SK-N-SH (cell line): ENCODE measurements around the gene MRPL49. TPM values are rescaled to one million over a fixed set of nuclear protein-coding genes. Genes with fewer than 3 reads are reported as not detected.

Experiments
- CTCF ChIA-PET: fragments of 300-600, 350-600 bp; formaldehyde crosslinking; extraction: SDS; loops from one replicate; lab custom pipeline; 2021; lab: Yijun Ruan, JAX
- POLR2A ChIA-PET: fragments of 350-600 bp; sonication (Branson Sonifier 250); formaldehyde crosslinking; extraction: SDS; loops from one replicate; lab custom pipeline; 2020; ENCODE audit warnings: antibody characterized with exemption, inconsistent platforms; lab: Yijun Ruan, JAX
- DNase-seq: peaks from one replicate; pipeline ENCODE4 v3.0.0; 2012
- H2AFZ ChIP-seq: fragments of 200-600 bp; sonication (generic); 2 replicates; pipeline ENCODE4 v1.8.1; 2016; ENCODE audit warnings: antibody characterized with exemption, mild to moderate bottlenecking, low read depth
- H3F3A ChIP-seq: fragments of 200-600 bp; sonication (generic); replicated peaks from 2 replicates; pipeline ENCODE3; 2016; ENCODE audit warnings: antibody characterized with exemption, mild to moderate bottlenecking; ENCODE audit not compliant: insufficient read depth
- H3K27ac ChIP-seq, 2 experiments: fragments of 200-500 bp in 1 of 2; fragments of 200-600 bp in 1 of 2; sonication (Bioruptor generic) in 1 of 2; sonication (generic), shearing (Covaris generic) in 1 of 2; 2 replicates each; pipeline versions ENCODE4 v1.5.1 to v1.6.1; 2014 to 2016; ENCODE audit warnings: low read depth in 2 of 2, inconsistent platforms in 1 of 2, low read length in 1 of 2, mild to moderate bottlenecking in 1 of 2, mixed read lengths in 1 of 2
- H3K27me3 ChIP-seq: fragments of 200-600 bp; sonication (generic), shearing (Covaris generic); 2 replicates; pipeline ENCODE4 v1.6.1; 2016; ENCODE audit warnings: mixed run types; ENCODE audit not compliant: insufficient read depth
- H3K36me3 ChIP-seq, 2 experiments: fragments of 200-500 bp in 1 of 2; fragments of 200-600 bp in 1 of 2; sonication (Bioruptor generic) in 1 of 2; sonication (generic) in 1 of 2; replicated peaks in 1 of 2; 2 replicates each; pipeline versions ENCODE3 to v1.5.1; 2014 to 2016; ENCODE audit warnings: low read length in 1 of 2, mild to moderate bottlenecking in 1 of 2; ENCODE audit not compliant: insufficient read depth in 2 of 2, control insufficient read depth in 1 of 2
- H3K4me1 ChIP-seq, 2 experiments: fragments of 200-500 bp in 1 of 2; fragments of 200-600 bp in 1 of 2; sonication (Bioruptor generic) in 1 of 2; sonication (generic), shearing (Covaris generic) in 1 of 2; 2 replicates each; pipeline versions ENCODE4 v1.5.1 to v1.6.1; 2014 to 2016; ENCODE audit warnings: low read depth in 1 of 2, low read length in 1 of 2, mixed run types in 1 of 2; ENCODE audit not compliant: insufficient read depth in 2 of 2, control insufficient read depth in 1 of 2
- H3K4me2 ChIP-seq: fragments of 200-600 bp; sonication (generic), shearing (Covaris generic); 2 replicates; pipeline ENCODE4 v1.6.1; 2017; ENCODE audit warnings: mixed run types
- H3K4me3 ChIP-seq, 2 experiments: fragments of 200-500 bp in 1 of 2; fragments of 200-600 bp in 1 of 2; sonication (Bioruptor generic) in 1 of 2; sonication (generic), shearing (Covaris generic) in 1 of 2; 2 replicates each; pipeline versions ENCODE4 v1.5.1 to v1.8.1; 2014 to 2016; ENCODE audit warnings: low read depth in 2 of 2, inconsistent platforms in 1 of 2, low read length in 1 of 2, mild to moderate bottlenecking in 1 of 2, mixed read lengths in 1 of 2, moderate library complexity in 1 of 2
- H3K79me2 ChIP-seq: fragments of 200-600 bp; sonication (generic); 2 replicates; pipeline ENCODE4 v1.8.1; 2017; ENCODE audit warnings: mild to moderate bottlenecking; ENCODE audit not compliant: insufficient read depth
- H3K9ac ChIP-seq: fragments of 200-600 bp; sonication (generic); 2 replicates; pipeline ENCODE4 v1.6.1; 2017; ENCODE audit warnings: mixed run types
- H3K9me2 ChIP-seq: fragments of 200-600 bp; sonication (generic); 2 replicates; pipeline ENCODE4 v1.6.1; 2017; ENCODE audit warnings: mixed run types
- H3K9me3 ChIP-seq: fragments of 200-600 bp; sonication (generic); 2 replicates; pipeline ENCODE4 v1.6.1; 2017; ENCODE audit warnings: mixed run types, mild to moderate bottlenecking, moderate library complexity
- H4K20me1 ChIP-seq: fragments of 200-600 bp; sonication (generic); 2 replicates; pipeline ENCODE4 v1.6.1; 2017; ENCODE audit warnings: mild to moderate bottlenecking, mixed run types; ENCODE audit not compliant: insufficient read depth
- CHD2 ChIP-seq: fragments of 150-350 bp; IDR thresholded peaks from 2 replicates; pipeline ENCODE4 v1.6.1; 2018; ENCODE audit warnings: low read length; ENCODE audit not compliant: partially characterized antibody
- EP300 ChIP-seq, 2 experiments: IDR thresholded peaks; 2 replicates each; pipeline versions ENCODE4 v1.4.0 to v1.6.1; 2012; ENCODE audit warnings: borderline replicate concordance in 1 of 2, low read depth in 1 of 2, low read length in 1 of 2
- EZH2phosphoT487 ChIP-seq: fragments of 200-600 bp; sonication (generic); IDR thresholded peaks from 2 replicates; pipeline ENCODE4 v1.6.1; 2017; ENCODE audit warnings: low read depth, mixed run types, mild to moderate bottlenecking, antibody characterized with exemption, moderate library complexity, borderline replicate concordance
- FOSL2 ChIP-seq: IDR thresholded peaks from 2 replicates; pipeline ENCODE4 v1.4.0; 2012; ENCODE audit warnings: low read depth, mild to moderate bottlenecking, moderate library complexity, borderline replicate concordance
- FOXM1 ChIP-seq: IDR thresholded peaks from 2 replicates; pipeline ENCODE4 v1.4.0; 2012; ENCODE audit warnings: low read depth, mild to moderate bottlenecking
- MEF2A ChIP-seq: IDR thresholded peaks from 2 replicates; pipeline ENCODE4 v1.4.0; 2012; ENCODE audit warnings: low read depth, borderline replicate concordance
- MXI1 ChIP-seq: IDR thresholded peaks from 2 replicates; pipeline ENCODE4 v1.6.1; 2012; ENCODE audit warnings: mild to moderate bottlenecking, low read depth, low read length, improper control_type of control experiment
- NFIC ChIP-seq: IDR thresholded peaks from 2 replicates; pipeline ENCODE4 v1.4.0; 2012; ENCODE audit warnings: borderline replicate concordance
- NRF1 ChIP-seq: IDR thresholded peaks from 2 replicates; pipeline ENCODE4 v1.6.1; 2012; ENCODE audit warnings: low read depth, mild to moderate bottlenecking, low read length
- RAD21 ChIP-seq: IDR thresholded peaks from 2 replicates; pipeline ENCODE4 v1.6.1; 2012; ENCODE audit warnings: mild to moderate bottlenecking, low read length
- RFX5 ChIP-seq: IDR thresholded peaks from 2 replicates; pipeline ENCODE4 v1.6.1; 2012; ENCODE audit warnings: mild to moderate bottlenecking, improper control_type of control experiment, low read length
- RXRA ChIP-seq: IDR thresholded peaks from 2 replicates; pipeline ENCODE4 v1.4.0; 2012; ENCODE audit warnings: low read depth, mild to moderate bottlenecking, borderline replicate concordance
- TCF12 ChIP-seq: IDR thresholded peaks from 2 replicates; pipeline ENCODE4 v1.4.0; 2012
- TEAD4 ChIP-seq: IDR thresholded peaks from 2 replicates; pipeline ENCODE4 v1.4.0; 2012; ENCODE audit warnings: mild to moderate bottlenecking, borderline replicate concordance; ENCODE audit not compliant: insufficient read depth
- YY1 ChIP-seq: IDR thresholded peaks from 2 replicates; pipeline ENCODE4 v1.4.0; 2012; ENCODE audit warnings: low read depth, mild to moderate bottlenecking
- whole genome bisulfite sequencing: methylation state at CpG from one replicate; pipeline ENCODE4 v1.1.6; 2017; ENCODE audit warnings: low lambda C conversion rate; 5-methylcytosine and 5-hydroxymethylcytosine counted together
- polyA plus RNA-seq, 3 experiments: library from polyadenylated mRNA; depleted of rRNA; stranded (reverse); fragments of >200 nt; gene quantifications; 2 replicates each; pipeline ENCODE4 v1.2.3, GENCODE V29; 2012
- TF ChIP-seq, protein P1 (sequence below): IDR thresholded peaks from 2 replicates; pipeline ENCODE4 v1.4.0; 2012; ENCODE audit warnings: low read depth
- TF ChIP-seq, protein P2 (sequence below): IDR thresholded peaks from 2 replicates; pipeline ENCODE4 v1.6.1; 2012; ENCODE audit warnings: mild to moderate bottlenecking, low read depth, low read length, moderate library complexity
- TF ChIP-seq, protein P3 (sequence below): IDR thresholded peaks from 2 replicates; pipeline ENCODE4 v1.4.0; 2012; ENCODE audit warnings: low read depth, borderline replicate concordance

MRPL49 gene
- polyA plus RNA-seq, 1 of the 3 experiments (the other 2 are of a cell fraction): 56.7 TPM

DNA sequence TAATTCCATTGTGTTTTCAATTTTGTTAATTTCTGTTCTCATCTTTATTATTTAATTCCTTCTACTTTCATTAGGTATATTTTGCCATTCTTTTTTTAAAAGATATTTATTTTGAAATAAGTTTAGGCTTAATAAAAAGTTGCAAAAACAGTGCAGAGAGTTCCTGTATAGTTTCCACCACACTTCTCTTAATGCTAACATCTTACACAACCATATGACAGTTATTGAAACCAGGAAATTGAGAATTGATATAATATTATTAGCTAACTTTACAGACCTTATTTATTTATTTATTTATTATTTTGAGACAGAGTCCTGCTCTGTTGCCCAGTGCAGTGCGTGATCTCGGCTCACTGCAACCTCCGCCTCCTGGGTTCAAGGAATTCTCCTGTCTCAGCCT lies 34.1 kb downstream of the MRPL49 start:
- Histone ChIP-seq H3F3A (no peaks in the 10 kb centered on the region), H2AFZ (no peak overlapping the region), H3K4me2 (no peak overlapping the region), H4K20me1 (no peaks in the 10 kb centered on the region), H3K9me3 (no peaks in the 10 kb centered on the region), H3K9me2 (no peaks in the 10 kb centered on the region), H3K79me2 (no peaks in the 10 kb centered on the region), H3K36me3 (no peaks in the 10 kb centered on the region), H3K27ac (no peak overlapping the region), H3K27me3 (no peaks in the 10 kb centered on the region), H3K9ac (no peak overlapping the region), H3K4me1 (no peaks in the 10 kb centered on the region), H3K4me3 (no peak overlapping the region)
- TF ChIP-seq FOXM1: no peak
- TF ChIP-seq EP300 (IDR thresholded peaks at IDR 0.05; ENCODE audit: borderline replicate concordance in 1 of 2, low read depth in 1 of 2, low read length in 1 of 2): no peak
- no peak for TF ChIP-seq MEF2A
- no peak for TF ChIP-seq EZH2phosphoT487
- TF ChIP-seq CHD2: no peak
- TF ChIP-seq, protein P1, sequence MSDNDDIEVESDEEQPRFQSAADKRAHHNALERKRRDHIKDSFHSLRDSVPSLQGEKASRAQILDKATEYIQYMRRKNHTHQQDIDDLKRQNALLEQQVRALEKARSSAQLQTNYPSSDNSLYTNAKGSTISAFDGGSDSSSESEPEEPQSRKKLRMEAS: no peak
- no peak for TF ChIP-seq YY1
- no peak for TF ChIP-seq NRF1
- TF ChIP-seq RAD21: no peak
- no peak for TF ChIP-seq FOSL2
- ChIA-PET POLR2A (no interaction called here), CTCF (interaction anchor here (0.6 to 1.3 kb wide), 2 partner anchors 24 to 43 kb away, joined by 3 read pairs; no protein-coding TSS in a partner anchor)
- no peak for DNase-seq
- WGBS: 84% methylated on average over 3 of the region's 3 CpGs

DNA sequence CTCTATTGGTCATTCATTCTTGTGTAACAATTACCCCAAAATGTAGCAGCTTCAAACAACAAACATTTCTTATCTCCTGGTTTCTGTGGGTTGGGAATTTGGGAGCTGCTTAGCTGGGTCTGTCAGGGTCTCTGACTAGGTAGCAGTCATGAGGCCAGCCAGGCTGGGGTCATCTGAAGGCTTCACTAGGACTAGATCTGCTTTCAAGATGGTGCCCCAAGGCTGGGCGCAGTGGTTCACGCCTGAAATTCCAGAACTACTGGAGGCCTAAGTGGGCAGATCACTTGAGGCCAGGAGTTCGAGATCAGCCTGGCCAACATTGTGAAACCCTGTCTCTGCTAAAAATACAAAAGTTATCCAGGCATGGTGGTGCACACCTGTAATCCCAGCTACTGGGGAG lies 34.8 kb downstream of the MRPL49 start:
- Histone ChIP-seq H3K9me3 (no peaks in the 10 kb centered on the region), H3K9me2 (no peaks in the 10 kb centered on the region), H3K27me3 (no peaks in the 10 kb centered on the region), H4K20me1 (no peaks in the 10 kb centered on the region), H3K4me2 (no peak overlapping the region), H2AFZ (no peak overlapping the region), H3K9ac (no peak overlapping the region), H3F3A (no peaks in the 10 kb centered on the region), H3K4me1 (no peaks in the 10 kb centered on the region), H3K79me2 (no peaks in the 10 kb centered on the region), H3K4me3 (no peak overlapping the region), H3K27ac (no peak overlapping the region), H3K36me3 (no peaks in the 10 kb centered on the region)
- 0% methylated on average over 1 of the region's 3 CpGs for WGBS
- TF ChIP-seq RFX5 (no peak), RXRA (no peak), MXI1 (no peak), NFIC (no peak), TEAD4 (no peak), TCF12 (no peak), NRF1 (no peak)
- DNase-seq: no peak
- POLR2A ChIA-PET: no interaction called here
- CTCF ChIA-PET: no interaction called here

DNA sequence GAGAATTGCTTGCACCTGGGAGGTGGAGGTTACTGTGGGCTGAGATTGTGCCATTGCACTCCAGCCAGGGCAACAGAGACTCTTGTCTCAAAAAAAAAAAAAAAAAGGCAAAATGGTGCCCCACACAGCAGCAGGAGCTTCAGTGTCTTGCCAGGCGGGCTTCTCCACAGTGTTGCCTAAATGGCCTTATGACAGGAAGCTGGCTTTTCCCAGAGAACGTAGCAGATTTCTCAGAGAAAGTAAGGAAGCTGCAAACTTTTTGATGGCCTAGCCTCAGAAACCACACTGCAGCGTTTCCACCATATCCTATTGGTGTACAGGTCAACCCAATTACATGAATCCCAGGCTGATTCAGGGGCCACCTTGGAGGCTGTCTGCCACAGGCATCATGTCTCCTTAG lies 35.2 kb downstream of the MRPL49 start:
- Histone ChIP-seq H3K9ac (no peak overlapping the region), H4K20me1 (no peaks in the 10 kb centered on the region), H3K9me3 (no peaks in the 10 kb centered on the region), H3K4me1 (no peaks in the 10 kb centered on the region), H3K36me3 (no peaks in the 10 kb centered on the region), H3F3A (no peaks in the 10 kb centered on the region), H3K27ac (no peak overlapping the region), H3K9me2 (no peaks in the 10 kb centered on the region), H3K4me2 (no peak overlapping the region), H3K27me3 (no peaks in the 10 kb centered on the region), H3K79me2 (no peaks in the 10 kb centered on the region), H3K4me3 (no peak overlapping the region), H2AFZ (no peak overlapping the region)
- WGBS: 59% methylated on average over 3 of the region's 3 CpGs
- no peak for TF ChIP-seq MEF2A
- TF ChIP-seq, protein P2, sequence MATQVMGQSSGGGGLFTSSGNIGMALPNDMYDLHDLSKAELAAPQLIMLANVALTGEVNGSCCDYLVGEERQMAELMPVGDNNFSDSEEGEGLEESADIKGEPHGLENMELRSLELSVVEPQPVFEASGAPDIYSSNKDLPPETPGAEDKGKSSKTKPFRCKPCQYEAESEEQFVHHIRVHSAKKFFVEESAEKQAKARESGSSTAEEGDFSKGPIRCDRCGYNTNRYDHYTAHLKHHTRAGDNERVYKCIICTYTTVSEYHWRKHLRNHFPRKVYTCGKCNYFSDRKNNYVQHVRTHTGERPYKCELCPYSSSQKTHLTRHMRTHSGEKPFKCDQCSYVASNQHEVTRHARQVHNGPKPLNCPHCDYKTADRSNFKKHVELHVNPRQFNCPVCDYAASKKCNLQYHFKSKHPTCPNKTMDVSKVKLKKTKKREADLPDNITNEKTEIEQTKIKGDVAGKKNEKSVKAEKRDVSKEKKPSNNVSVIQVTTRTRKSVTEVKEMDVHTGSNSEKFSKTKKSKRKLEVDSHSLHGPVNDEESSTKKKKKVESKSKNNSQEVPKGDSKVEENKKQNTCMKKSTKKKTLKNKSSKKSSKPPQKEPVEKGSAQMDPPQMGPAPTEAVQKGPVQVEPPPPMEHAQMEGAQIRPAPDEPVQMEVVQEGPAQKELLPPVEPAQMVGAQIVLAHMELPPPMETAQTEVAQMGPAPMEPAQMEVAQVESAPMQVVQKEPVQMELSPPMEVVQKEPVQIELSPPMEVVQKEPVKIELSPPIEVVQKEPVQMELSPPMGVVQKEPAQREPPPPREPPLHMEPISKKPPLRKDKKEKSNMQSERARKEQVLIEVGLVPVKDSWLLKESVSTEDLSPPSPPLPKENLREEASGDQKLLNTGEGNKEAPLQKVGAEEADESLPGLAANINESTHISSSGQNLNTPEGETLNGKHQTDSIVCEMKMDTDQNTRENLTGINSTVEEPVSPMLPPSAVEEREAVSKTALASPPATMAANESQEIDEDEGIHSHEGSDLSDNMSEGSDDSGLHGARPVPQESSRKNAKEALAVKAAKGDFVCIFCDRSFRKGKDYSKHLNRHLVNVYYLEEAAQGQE: no peak
- no peak for TF ChIP-seq NRF1
- TF ChIP-seq, protein P3, sequence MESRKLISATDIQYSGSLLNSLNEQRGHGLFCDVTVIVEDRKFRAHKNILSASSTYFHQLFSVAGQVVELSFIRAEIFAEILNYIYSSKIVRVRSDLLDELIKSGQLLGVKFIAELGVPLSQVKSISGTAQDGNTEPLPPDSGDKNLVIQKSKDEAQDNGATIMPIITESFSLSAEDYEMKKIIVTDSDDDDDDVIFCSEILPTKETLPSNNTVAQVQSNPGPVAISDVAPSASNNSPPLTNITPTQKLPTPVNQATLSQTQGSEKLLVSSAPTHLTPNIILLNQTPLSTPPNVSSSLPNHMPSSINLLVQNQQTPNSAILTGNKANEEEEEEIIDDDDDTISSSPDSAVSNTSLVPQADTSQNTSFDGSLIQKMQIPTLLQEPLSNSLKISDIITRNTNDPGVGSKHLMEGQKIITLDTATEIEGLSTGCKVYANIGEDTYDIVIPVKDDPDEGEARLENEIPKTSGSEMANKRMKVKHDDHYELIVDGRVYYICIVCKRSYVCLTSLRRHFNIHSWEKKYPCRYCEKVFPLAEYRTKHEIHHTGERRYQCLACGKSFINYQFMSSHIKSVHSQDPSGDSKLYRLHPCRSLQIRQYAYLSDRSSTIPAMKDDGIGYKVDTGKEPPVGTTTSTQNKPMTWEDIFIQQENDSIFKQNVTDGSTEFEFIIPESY: no peak
- TF ChIP-seq EP300 (IDR thresholded peaks at IDR 0.05; ENCODE audit: borderline replicate concordance in 1 of 2, low read depth in 1 of 2, low read length in 1 of 2): no peak
- POLR2A ChIA-PET: no interaction called here
- CTCF ChIA-PET: no interaction called here
- DNase-seq: no peak
